ENCODE measurements around the gene AP2S1.
A peak's percentile ranks its signal among the peaks of the same experiment; 100 is the strongest.

The AP2S1 gene

GRCh38 chr19:46867170-46867569, 16.5 kb upstream of the AP2S1 start:
- no peak overlapping the region for H3K4me3 ChIP-seq (ENCODE audit: low read length)
- DNase-seq (ENCODE audit: low read depth, low spot score): no peak
- H3K36me3 ChIP-seq (ENCODE audit: control insufficient read depth, insufficient read depth, low read length): no peaks in the 10 kb centered on the region
- peaks cover 2% of the 10 kb centered on the region; the same call in 1 of the 2 replicates for H3K4me1 ChIP-seq (ENCODE audit: control insufficient read depth, insufficient read depth, low read length)
- no peaks in the 10 kb centered on the region for H3K9me3 ChIP-seq (ENCODE audit: control insufficient read depth, insufficient read depth, low read length)
- no CpG with 5 or more reads among the region's 3 CpGs for WGBS (ENCODE audit: insufficient coverage, insufficient read length)
- H3K27ac ChIP-seq (ENCODE audit: low read length): no peak overlapping the region
- H3K27me3 ChIP-seq (ENCODE audit: control insufficient read depth, insufficient read depth, low read length): no peaks in the 10 kb centered on the region

- Histone ChIP-seq H3K36me3 (ENCODE audit: control insufficient read depth, insufficient read depth, low read length) (no peaks in the 10 kb centered on the region), H3K4me3 (ENCODE audit: low read length) (no peak overlapping the region), H3K4me1 (ENCODE audit: control insufficient read depth, insufficient read depth, low read length) (peaks cover 2% of the 10 kb centered on the region; the same call in 1 of the 2 replicates), H3K9me3 (ENCODE audit: control insufficient read depth, insufficient read depth, low read length) (no peaks in the 10 kb centered on the region), H3K27ac (ENCODE audit: low read length) (no peak overlapping the region), H3K27me3 (ENCODE audit: control insufficient read depth, insufficient read depth, low read length) (no peaks in the 10 kb centered on the region)
- WGBS (ENCODE audit: insufficient coverage, insufficient read length): no CpG with 5 or more reads among the region's 3 CpGs
- DNase-seq (ENCODE audit: low read depth, low spot score): no peak
Observed at GRCh38 chr19:46866407-46867136, 15.9 kb upstream of the AP2S1 start.

- H3K4me1 ChIP-seq (ENCODE audit: control insufficient read depth, insufficient read depth, low read length): peaks cover 2% of the 10 kb centered on the region; the same call in 1 of the 2 replicates
- no CpG with 5 or more reads among the region's 6 CpGs for WGBS (ENCODE audit: insufficient coverage, insufficient read length)
Observed at GRCh38 chr19:46863818-46864629, 13.4 kb upstream of the AP2S1 start.

GRCh38 chr19:46862974-46863632, 12.5 kb upstream of the AP2S1 start:
- H3K27me3 ChIP-seq (ENCODE audit: control insufficient read depth, insufficient read depth, low read length): no peaks in the 10 kb centered on the region
- H3K9me3 ChIP-seq (ENCODE audit: control insufficient read depth, insufficient read depth, low read length): no peaks in the 10 kb centered on the region
- peaks cover 2% of the 10 kb centered on the region; the same call in 1 of the 2 replicates for H3K4me1 ChIP-seq (ENCODE audit: control insufficient read depth, insufficient read depth, low read length)
- H3K36me3 ChIP-seq (ENCODE audit: control insufficient read depth, insufficient read depth, low read length): no peaks in the 10 kb centered on the region
- DNase-seq (ENCODE audit: low read depth, low spot score): no peak
- no peak overlapping the region for H3K27ac ChIP-seq (ENCODE audit: low read length)
- peak overlapping the region; percentile 10; the same call in 1 of the 2 replicates for H3K4me3 ChIP-seq (ENCODE audit: low read length)
- no CpG with 5 or more reads among the region's 4 CpGs for WGBS (ENCODE audit: insufficient coverage, insufficient read length)

More at GRCh38 chr19:46863818-46864629, 13.4 kb upstream of the AP2S1 start:
- Histone ChIP-seq H3K9me3 (ENCODE audit: control insufficient read depth, insufficient read depth, low read length) (no peaks in the 10 kb centered on the region), H3K36me3 (ENCODE audit: control insufficient read depth, insufficient read depth, low read length) (no peaks in the 10 kb centered on the region), H3K27me3 (ENCODE audit: control insufficient read depth, insufficient read depth, low read length) (no peaks in the 10 kb centered on the region), H3K27ac (ENCODE audit: low read length) (no peak overlapping the region), H3K4me3 (ENCODE audit: low read length) (peak overlapping the region; percentile 10; the same call in 1 of the 2 replicates)
- no peak for DNase-seq (ENCODE audit: low read depth, low spot score)

- H3K27me3 ChIP-seq (ENCODE audit: control insufficient read depth, insufficient read depth, low read length): no peaks in the 10 kb centered on the region
- peak overlapping the region; percentile 77; the same call in 1 of the 2 replicates for H3K4me3 ChIP-seq (ENCODE audit: low read length)
- H3K36me3 ChIP-seq (ENCODE audit: control insufficient read depth, insufficient read depth, low read length): no peaks in the 10 kb centered on the region
- H3K27ac ChIP-seq (ENCODE audit: low read length): no peak overlapping the region
- DNase-seq (ENCODE audit: low read depth, low spot score): no peak
- H3K9me3 ChIP-seq (ENCODE audit: control insufficient read depth, insufficient read depth, low read length): no peaks in the 10 kb centered on the region
- H3K4me1 ChIP-seq (ENCODE audit: control insufficient read depth, insufficient read depth, low read length): peaks cover 2% of the 10 kb centered on the region; the same call in 1 of the 2 replicates
- no CpG with 5 or more reads among the region's 9 CpGs for WGBS (ENCODE audit: insufficient coverage, insufficient read length)
Observed at GRCh38 chr19:46862503-46862834, 11.8 kb upstream of the AP2S1 start.

DNA sequence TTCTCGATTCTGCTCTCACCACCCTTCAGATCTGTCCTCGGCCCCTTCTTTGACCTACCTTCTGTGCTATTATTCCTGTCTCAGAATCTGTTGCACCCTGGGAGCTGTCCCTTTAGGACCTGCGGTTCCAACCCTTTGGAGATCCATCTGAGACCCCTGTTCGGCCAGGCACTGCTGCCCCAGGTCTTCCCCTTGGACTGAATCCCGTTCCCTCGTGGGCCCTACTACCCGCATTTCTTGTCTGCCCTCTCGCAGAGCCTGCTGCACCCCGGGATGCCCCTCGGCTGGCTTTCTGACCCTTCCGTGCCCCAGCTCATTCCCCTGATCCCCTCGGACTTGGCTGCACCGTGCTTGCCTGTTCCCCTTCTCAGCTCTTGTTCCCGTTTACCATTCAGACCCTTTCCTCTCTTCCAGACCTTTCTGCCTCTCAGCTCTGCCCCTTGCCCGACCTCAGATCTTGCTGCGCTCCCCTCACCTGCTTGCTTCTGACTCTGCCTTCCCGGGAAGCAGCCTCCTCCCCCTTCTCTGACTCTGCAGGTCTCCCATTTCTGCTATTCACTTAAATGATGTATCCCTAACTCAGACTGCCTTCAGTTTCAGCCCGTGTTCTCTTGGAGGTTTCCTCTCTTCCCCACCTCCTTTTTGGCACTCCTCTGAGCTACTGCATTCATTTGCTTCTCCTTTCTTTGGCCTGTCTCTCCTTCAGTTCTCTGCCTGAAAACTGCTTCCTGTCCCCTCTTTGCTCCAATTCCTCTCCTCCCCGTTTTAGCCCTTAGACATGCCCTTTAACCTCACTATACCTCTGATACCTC, 11.3 kb upstream of the AP2S1 start:
- H3K4me3 ChIP-seq (ENCODE audit: low read length): peak overlapping the region; percentile 77
- peaks cover 2% of the 10 kb centered on the region; the same call in 1 of the 2 replicates for H3K4me1 ChIP-seq (ENCODE audit: control insufficient read depth, insufficient read depth, low read length)
- no peaks in the 10 kb centered on the region for H3K9me3 ChIP-seq (ENCODE audit: control insufficient read depth, insufficient read depth, low read length)
- H3K36me3 ChIP-seq (ENCODE audit: control insufficient read depth, insufficient read depth, low read length): no peaks in the 10 kb centered on the region
- no peak for DNase-seq (ENCODE audit: low read depth, low spot score)
- no peaks in the 10 kb centered on the region for H3K27me3 ChIP-seq (ENCODE audit: control insufficient read depth, insufficient read depth, low read length)
- no CpG with 5 or more reads among the region's 19 CpGs for WGBS (ENCODE audit: insufficient coverage, insufficient read length)
- no peak overlapping the region for H3K27ac ChIP-seq (ENCODE audit: low read length)

GRCh38 chr19:46860846-46861690, 10.4 kb upstream of the AP2S1 start, which contains the start of gene ARHGAP35:
ARHGAP35 (plus strand) TSS chr19:46860997; CDS start chr19:46918676, 57,679 bp downstream.
- H3K4me1 ChIP-seq (ENCODE audit: control insufficient read depth, insufficient read depth, low read length): peaks cover 2% of the 10 kb centered on the region; the same call in 1 of the 2 replicates
- H3K9me3 ChIP-seq (ENCODE audit: control insufficient read depth, insufficient read depth, low read length): no peaks in the 10 kb centered on the region
- WGBS (ENCODE audit: insufficient coverage, insufficient read length): no CpG with 5 or more reads among the region's 91 CpGs
- DNase-seq (ENCODE audit: low read depth, low spot score): no peak
- H3K27ac ChIP-seq (ENCODE audit: low read length): no peak within 1 kb of the TSS
- H3K36me3 ChIP-seq (ENCODE audit: control insufficient read depth, insufficient read depth, low read length): no peaks in the 10 kb centered on the region
- H3K27me3 ChIP-seq (ENCODE audit: control insufficient read depth, insufficient read depth, low read length): no peaks in the 10 kb centered on the region
- H3K4me3 ChIP-seq (ENCODE audit: low read length): peak within 1 kb of the TSS; percentile 77

GRCh38 chr19:46860125-46860845, 9.6 kb upstream of the AP2S1 start:
- Histone ChIP-seq H3K36me3 (ENCODE audit: control insufficient read depth, insufficient read depth, low read length) (no peaks in the 10 kb centered on the region), H3K27ac (ENCODE audit: low read length) (no peak overlapping the region), H3K9me3 (ENCODE audit: control insufficient read depth, insufficient read depth, low read length) (no peaks in the 10 kb centered on the region), H3K27me3 (ENCODE audit: control insufficient read depth, insufficient read depth, low read length) (no peaks in the 10 kb centered on the region), H3K4me3 (ENCODE audit: low read length) (peak overlapping the region; percentile 77; the same call in 1 of the 2 replicates), H3K4me1 (ENCODE audit: control insufficient read depth, insufficient read depth, low read length) (no peaks in the 10 kb centered on the region)
- no CpG with 5 or more reads among the region's 89 CpGs for WGBS (ENCODE audit: insufficient coverage, insufficient read length)
- peak; percentile 87 for DNase-seq (ENCODE audit: low read depth, low spot score)
